GM03348 (cell line): ENCODE results near the gene FLAD1.

Experiments used
- DNase-seq: peaks from one replicate; pipeline ENCODE4 v3.0.0; 2012; ENCODE audit warnings: low spot score

Gene FLAD1

DNA sequence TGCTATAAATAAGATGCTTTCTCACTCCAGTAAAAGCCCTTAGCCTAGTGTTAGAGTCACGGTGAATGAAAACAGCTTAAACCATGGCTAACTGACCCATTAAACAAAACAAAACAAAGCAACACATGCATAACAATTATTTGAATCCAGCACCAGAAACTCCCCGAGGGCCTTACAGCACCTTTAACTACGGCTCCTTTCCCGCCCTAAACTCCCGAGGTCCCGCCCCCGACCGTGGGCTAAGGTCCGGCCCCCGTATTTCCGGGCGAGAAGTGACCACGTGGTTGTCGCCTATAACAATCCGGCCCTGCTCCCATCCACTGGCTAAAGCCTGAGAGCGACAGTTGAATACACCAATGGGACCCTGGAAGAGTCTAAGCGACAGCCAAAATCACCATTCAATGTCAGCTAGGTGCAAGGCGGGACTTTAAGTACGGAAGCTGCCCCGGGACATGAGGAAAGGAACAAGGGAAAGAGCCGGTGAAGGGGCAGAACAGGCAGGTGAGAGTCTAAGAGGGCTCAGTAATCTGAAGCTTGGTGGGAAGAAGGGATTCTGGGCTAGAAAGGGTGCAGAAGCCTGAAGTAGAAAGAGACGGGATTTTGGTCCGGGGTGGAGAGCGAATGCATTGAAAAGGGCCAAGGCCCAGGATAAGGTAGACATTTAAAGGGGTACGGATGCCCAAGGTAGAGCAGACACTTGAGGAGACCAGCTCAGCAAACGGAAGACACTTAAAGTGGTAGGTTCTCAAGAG, at the start of gene FLAD1:
Gene FLAD1 (plus strand): TSS at position 448 of the 752 bp plus-strand sequence. CDS start 351 bp downstream, outside the sequence.
- peak; percentile 97 for DNase-seq

GRCh38 chr1:154934358-154934948, 48.7 kb upstream of the FLAD1 start:
- no peak for DNase-seq

DNA sequence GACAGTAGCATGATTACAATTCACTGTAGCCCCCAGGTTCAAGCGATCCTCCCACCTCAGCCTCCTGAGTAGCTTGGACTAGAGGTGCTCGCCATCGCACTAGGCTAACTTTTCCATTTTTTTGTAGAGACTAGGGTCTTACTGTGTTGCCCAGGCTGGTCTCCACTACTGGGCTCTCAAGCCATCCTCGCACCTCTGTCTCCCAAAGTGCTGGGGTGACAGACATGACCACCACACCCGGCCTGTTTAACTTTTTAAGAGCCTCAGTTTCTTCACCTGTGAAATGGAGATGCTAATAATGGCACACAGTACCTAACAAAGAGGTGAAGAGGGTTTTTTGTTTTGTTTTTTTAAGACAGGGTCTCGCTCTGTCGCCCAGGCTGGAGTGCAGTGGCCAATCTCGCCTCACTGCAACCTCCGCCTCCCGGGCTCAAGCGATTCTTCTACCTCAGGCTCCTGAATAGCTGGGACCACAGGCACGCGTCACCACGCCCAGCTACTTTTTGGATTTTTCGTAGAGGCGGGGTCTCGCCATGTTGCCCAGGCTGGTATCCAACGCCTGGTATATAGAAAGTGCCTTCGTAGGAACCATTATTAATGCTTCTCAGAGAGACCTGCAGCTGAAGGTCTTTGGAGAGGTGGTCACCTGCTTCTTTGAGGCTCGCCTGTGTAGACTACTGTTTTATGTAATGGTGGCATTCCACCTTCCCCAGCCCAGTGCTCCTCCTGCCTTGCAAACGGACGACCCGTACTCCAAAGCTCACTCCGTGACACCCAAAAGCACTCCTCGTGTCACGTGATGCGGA, 47.2 kb upstream of the FLAD1 start:
- no peak for DNase-seq

DNA sequence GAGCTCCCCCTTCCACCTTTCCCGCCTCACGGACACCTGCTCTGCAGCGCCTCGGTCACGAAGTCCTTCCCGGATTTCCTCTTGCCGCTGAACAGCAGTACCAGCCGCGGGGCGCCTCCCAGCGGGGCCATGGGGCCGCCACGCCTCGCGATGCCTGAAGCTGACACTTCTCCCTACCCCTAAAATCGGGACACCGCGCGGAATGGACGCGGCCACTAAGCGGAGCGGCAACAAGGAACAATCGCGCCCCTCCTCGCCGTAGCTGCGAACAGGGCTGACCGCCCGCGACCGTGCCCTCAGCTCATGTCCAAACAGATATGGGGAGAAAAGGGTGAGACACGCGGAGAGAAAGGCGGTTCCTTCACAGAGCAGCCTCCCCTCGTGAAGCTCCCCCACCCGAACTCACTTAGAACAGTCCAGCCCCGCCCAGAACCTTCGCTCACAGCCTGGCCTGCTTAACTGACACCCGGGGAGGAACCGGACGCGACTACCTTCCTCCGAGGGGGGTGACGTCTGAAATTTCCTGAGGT, 46.5 kb upstream of the FLAD1 start, which contains the start of gene PMVK:
Gene PMVK (minus strand): TSS at position 165 of the 530 bp plus-strand sequence. CDS start 34 bp downstream, at position 131.
- peak; percentile 99 for DNase-seq

GRCh38 chr1:154937085-154937987, 45.8 kb upstream of the FLAD1 start:
- DNase-seq = peak; percentile 95

DNA sequence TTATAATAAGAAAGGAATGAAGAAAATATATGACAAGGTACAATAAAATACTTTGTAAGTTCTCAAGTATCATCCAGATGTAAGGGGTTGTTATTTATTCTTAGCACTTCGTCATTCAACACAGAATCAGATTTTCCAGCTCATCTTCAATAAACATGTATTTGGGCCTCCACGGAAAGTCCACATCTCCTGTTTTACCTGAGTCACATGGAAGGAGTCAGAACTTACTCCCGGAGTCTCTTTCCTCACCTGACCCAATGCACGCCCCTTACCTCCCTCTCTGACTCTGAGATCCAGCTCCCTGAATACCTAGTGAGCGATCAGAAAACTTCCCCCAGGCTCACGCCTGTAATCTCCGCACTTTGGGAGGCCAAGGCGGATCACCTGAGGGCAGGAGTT, 45.2 kb upstream of the FLAD1 start:
- DNase-seq = no peak

DNA sequence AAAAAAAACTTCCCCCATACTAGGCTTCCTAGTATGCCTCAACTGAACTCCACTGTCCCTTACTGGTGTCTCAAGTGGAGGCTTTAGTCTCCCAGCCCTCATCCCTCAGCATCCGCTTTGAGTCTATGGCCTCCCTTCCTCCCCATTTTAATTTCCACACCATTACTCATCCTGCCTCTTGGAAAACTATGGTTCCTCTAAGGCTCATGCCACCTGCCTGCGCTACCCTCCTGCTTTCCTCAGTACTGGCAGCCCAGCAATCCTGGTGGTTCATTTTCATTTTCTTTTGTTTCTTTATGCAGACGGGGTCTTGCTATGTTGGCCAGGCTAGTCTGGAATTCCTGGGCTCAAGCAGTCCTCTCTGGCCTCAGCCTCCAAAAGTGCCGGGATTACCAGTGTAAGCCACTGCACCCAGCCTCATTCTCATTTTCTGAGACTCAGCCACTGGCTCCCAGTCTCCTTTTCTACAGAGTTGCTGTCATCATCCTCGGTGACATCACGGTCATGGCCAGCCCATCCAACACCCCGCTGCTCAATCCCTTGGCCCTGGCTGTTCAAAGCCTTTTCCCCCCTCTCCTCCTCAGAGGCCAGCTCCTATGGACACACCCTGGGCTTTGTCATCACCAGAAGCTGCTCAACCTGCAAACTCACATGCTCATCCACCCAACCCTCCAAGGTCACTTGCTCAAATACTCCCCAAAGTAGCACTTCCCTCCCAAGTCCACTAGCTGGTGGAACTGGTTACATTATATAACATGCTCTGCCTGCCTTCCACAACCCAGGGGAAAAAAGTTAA, 44.3 kb upstream of the FLAD1 start:
- DNase-seq = no peak

GRCh38 chr1:154940213-154940560, 43.0 kb upstream of the FLAD1 start:
- no peak for DNase-seq

DNA sequence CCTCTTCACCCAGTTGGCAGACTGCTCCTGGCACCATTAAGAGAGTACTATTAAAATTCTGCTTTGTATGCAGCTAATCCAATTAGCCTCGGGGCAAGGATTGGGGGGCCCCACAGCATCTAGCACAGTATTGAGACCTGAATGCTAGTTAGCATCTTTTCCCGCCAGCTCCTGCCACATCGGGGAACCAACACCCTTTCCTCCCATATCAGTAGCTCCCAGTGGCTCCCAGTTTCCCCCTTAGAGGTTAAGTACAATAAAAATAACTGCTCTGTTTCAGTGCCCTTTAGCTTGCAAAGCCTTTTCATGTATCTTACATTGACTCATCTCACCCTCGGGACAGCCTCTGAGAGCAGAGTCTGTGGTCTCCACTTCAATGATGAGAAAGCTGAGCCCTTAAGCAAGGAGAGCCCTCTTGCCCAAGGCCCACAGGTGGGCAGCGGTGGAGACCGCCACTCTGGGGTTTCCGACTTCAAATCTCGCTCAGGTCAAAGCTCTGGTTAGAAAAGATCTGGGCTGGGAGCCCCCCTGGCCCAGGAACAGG, 42.4 kb upstream of the FLAD1 start:
- no peak for DNase-seq

- no peak for DNase-seq
These were observed 41.7 kb upstream of the FLAD1 start for GRCh38 chr1:154941333-154942013.

- peak; percentile 69 for DNase-seq
These were observed 39.3 kb upstream of the FLAD1 start for GRCh38 chr1:154943649-154944400.

DNA sequence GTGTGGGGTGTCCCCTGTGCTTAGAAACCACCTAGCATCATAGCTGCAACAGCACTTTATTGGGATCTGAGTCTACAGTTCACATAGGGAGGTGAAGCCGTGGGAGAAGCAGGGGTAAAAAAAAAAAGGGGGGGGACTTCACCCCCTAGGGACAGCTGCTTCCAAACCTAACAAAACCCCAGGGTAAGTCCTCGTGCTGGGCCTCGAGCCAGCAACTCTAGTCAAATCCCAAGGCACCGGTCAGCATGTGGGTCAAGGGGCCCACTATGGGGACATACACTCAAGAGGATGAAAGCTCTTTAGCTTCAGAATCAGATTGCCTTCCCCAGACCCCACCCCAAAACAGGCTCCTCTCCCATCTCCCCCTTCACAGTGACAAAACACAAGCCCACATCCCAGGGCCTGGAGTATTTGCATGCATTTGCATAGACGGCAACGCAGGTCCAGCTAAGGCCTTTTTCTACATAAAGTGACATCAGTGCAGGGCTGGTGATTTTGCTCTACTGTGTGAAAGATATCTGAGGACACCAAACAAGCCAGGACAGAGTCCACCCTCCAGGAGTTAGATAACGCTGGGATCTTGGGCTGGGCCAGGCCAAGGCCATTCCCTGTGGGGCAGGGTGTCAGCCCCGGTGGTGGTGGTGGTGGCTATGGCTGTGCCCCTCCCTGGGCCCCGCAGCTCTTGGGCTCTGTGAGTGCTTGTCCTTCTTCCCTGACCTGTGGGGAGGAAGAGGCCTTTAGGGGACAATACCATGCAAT, 38.6 kb upstream of the FLAD1 start:
- DNase-seq = no peak

GRCh38 chr1:154945160-154945961, 37.8 kb upstream of the FLAD1 start:
- no peak for DNase-seq

GRCh38 chr1:154945962-154946850, 36.9 kb upstream of the FLAD1 start:
- DNase-seq = no peak

DNA sequence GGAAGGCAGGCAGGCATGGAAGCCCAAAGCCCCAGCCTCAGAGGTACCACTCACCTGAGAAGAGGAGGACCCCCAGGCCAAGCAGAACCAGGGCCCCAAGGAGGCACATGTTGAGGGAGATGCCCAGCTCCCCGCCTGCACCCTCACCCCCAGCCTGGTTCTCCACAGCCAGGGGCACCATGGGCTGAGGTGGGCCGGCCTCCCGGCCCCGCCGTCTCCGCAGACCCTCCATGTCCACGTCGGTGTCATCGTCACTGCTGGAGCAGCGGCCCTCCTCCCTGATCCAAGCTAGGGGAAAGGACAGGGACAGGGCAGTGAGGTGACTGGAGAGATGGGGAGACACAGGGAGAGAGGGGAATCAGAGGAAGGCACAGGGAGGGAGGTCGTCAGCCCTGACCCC, 35.1 kb upstream of the FLAD1 start:
- DNase-seq = no peak

GRCh38 chr1:154951901-154952657, 31.1 kb upstream of the FLAD1 start:
- no peak for DNase-seq
